H1 (cell line): Measurements from ENCODE around the gene GRIK4. TPM values are rescaled to one million over a fixed set of nuclear protein-coding genes. Genes with fewer than 3 reads are reported as not detected.

ENCODE experiments used
- ASH2L ChIP-seq: fragments of 200-600, 300-600 bp; sonication (generic); IDR thresholded peaks from one replicate; pipeline ENCODE4 v1.7.1; 2017; ENCODE audit warnings: low read length
- BCL11A ChIP-seq, 2 experiments: IDR thresholded peaks; one replicate each; pipeline ENCODE4 v1.6.1; 2011; ENCODE audit warnings: low read depth in 2 of 2, low read length in 2 of 2, mild to moderate bottlenecking in 2 of 2
- CBX8 ChIP-seq: fragments of 300-800, 300-1000 bp; sonication (generic); IDR thresholded peaks from 2 replicates; pipeline ENCODE4 v1.7.1; 2016; ENCODE audit warnings: low read depth, low read length, borderline replicate concordance
- CEBPB ChIP-seq: IDR thresholded peaks from 2 replicates; pipeline ENCODE4 v1.6.1; 2012; ENCODE audit warnings: low read depth, low read length
- CTBP2 ChIP-seq: IDR thresholded peaks from 2 replicates; pipeline ENCODE4 v1.7.0; 2011; ENCODE audit warnings: borderline replicate concordance, mild to moderate bottlenecking, moderate library complexity, mixed read lengths, low read length; ENCODE audit not compliant: insufficient read depth, insufficient read length
- EGR1 ChIP-seq: IDR thresholded peaks from 2 replicates; pipeline ENCODE4 v1.6.1; 2011; ENCODE audit warnings: low read depth, low read length, borderline replicate concordance
- EZH2 ChIP-seq: fragments of 200-600 bp; sonication (generic); IDR thresholded peaks from 2 replicates; pipeline ENCODE4 v1.7.1; 2012; ENCODE audit warnings: low read depth, mild to moderate bottlenecking, moderate library complexity, low read length, inconsistent platforms; ENCODE audit not compliant: severe bottlenecking
- HDAC2 ChIP-seq, 2 experiments: fragments of 300-600 bp in 1 of 2; sonication (generic) in 1 of 2; IDR thresholded peaks; 2 replicates each; pipeline ENCODE4 v1.6.1; 2011 to 2012; ENCODE audit warnings: low read depth in 2 of 2, low read length in 2 of 2, mild to moderate bottlenecking in 2 of 2, moderate library complexity in 2 of 2, borderline replicate concordance in 1 of 2, inconsistent platforms in 1 of 2
- JUND ChIP-seq: IDR thresholded peaks from 2 replicates; pipeline ENCODE4 v1.6.1; 2011; ENCODE audit warnings: mild to moderate bottlenecking, improper control_type of control experiment, low read length
- MAFK ChIP-seq: IDR thresholded peaks from 2 replicates; pipeline ENCODE4 v1.6.1; 2012; ENCODE audit warnings: low read depth, mild to moderate bottlenecking, improper control_type of control experiment, low read length
- POLR2A ChIP-seq, 2 experiments: IDR thresholded peaks; 1 replicate in 1 of 2; 2 replicates in 1 of 2; pipeline ENCODE4 v1.6.1; 2011; ENCODE audit warnings: low read depth in 2 of 2, low read length in 2 of 2, mild to moderate bottlenecking in 2 of 2; ENCODE audit errors: control extremely low read depth in 1 of 2
- POU5F1 ChIP-seq: IDR thresholded peaks from 2 replicates; pipeline ENCODE4 v1.6.1; 2011; ENCODE audit warnings: low read depth, mild to moderate bottlenecking, low read length, moderate library complexity
- RAD21 ChIP-seq, 2 experiments: IDR thresholded peaks in 1 of 2; conservative IDR thresholded peaks in 1 of 2; 2 replicates each; pipeline ENCODE4 v1.6.1; 2011; ENCODE audit warnings: low read depth in 2 of 2, low read length in 2 of 2, improper control_type of control experiment in 1 of 2, inconsistent platforms in 1 of 2, mild to moderate bottlenecking in 1 of 2, moderate library complexity in 1 of 2
- RFX5 ChIP-seq: IDR thresholded peaks from 2 replicates; pipeline ENCODE4 v1.6.1; 2011; ENCODE audit warnings: low read depth, low read length, improper control_type of control experiment, borderline replicate concordance
- RXRA ChIP-seq: IDR thresholded peaks from 2 replicates; pipeline ENCODE4 v1.6.1; 2011; ENCODE audit warnings: low read depth, mild to moderate bottlenecking, low read length, moderate library complexity; ENCODE audit not compliant: insufficient read depth
- SP2 ChIP-seq: IDR thresholded peaks from 2 replicates; pipeline ENCODE4 v1.6.1; 2012; ENCODE audit warnings: mild to moderate bottlenecking, low read length, inconsistent platforms
- TCF12 ChIP-seq: IDR thresholded peaks from 2 replicates; pipeline ENCODE4 v1.6.1; 2011; ENCODE audit warnings: low read depth, mild to moderate bottlenecking, low read length
- YY1 ChIP-seq: IDR thresholded peaks from 2 replicates; pipeline ENCODE4 v1.6.1; 2011; ENCODE audit warnings: low read depth, mild to moderate bottlenecking, low read length
- polyA plus RNA-seq, 7 experiments: library from polyadenylated mRNA; depleted of rRNA in 3 of 7; stranded (reverse) in 5 of 7; unstranded in 2 of 7; fragments of >200 nt in 5 of 7; fragments of 200-250 nt in 2 of 7; gene quantifications; 1 replicate in 5 of 7; 2 replicates in 1 of 7; 4 replicates in 1 of 7; pipeline versions ENCODE4 v1.2.1 to v1.2.3, GENCODE V29; 2011 to 2013; ENCODE audit warnings: missing spikeins in 2 of 7, mixed read lengths in 2 of 7
- total RNA-seq: library from RNA; stranded (reverse); fragmentation: NEBNext Ultra II Directional; extraction: Animal tissue kit (Norgen Biotek cat#: 25700); gene quantifications from 2 replicates; pipeline ENCODE4 v1.2.1, GENCODE V29; 2021
- TF ChIP-seq, protein P1 (sequence below): IDR thresholded peaks from 2 replicates; pipeline ENCODE4 v1.6.1; 2012; ENCODE audit warnings: inconsistent platforms
- TF ChIP-seq, protein P2 (sequence below), 3 experiments: IDR thresholded peaks; 1 replicate in 2 of 3; 2 replicates in 1 of 3; pipeline versions ENCODE4 v1.5.1 to v1.6.1; 2011; ENCODE audit warnings: low read length in 3 of 3, mild to moderate bottlenecking in 3 of 3, inconsistent platforms in 2 of 3, low read depth in 1 of 3, moderate library complexity in 1 of 3; ENCODE audit not compliant: insufficient read depth in 1 of 3; ENCODE audit errors: control extremely low read depth in 1 of 3
- TF ChIP-seq, protein P3 (sequence below): IDR thresholded peaks from 2 replicates; pipeline ENCODE4 v1.6.1; 2012; ENCODE audit warnings: low read length, inconsistent platforms

The GRIK4 gene
- total and polyA plus RNA-seq, 2 of the 8 experiments (the other 6 are each of a cell fraction or from before 2014, with no cell fraction given), result 1.2 to 2.9 TPM

DNA sequence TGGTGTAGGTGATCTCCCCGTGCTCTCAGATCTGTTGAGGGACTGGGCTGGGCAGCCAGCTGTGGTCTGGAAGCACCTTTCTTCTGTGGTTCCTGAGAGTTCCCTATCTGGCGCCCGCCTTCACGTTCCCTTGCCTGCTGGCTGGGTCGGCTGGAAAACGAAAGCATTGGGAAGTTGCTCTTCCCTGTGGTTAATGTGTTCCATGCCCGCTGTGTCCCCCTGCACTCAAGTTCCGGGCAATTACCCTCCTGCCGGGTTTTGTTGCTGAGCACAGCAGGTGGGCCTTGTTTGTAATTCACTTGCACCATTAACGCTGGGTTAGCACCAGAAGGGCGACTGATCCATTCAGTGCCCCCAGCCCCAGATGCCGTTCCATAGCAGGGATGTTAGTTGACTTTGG is 134.1 kb downstream of the GRIK4 start (continued):
- TF ChIP-seq, protein P1, sequence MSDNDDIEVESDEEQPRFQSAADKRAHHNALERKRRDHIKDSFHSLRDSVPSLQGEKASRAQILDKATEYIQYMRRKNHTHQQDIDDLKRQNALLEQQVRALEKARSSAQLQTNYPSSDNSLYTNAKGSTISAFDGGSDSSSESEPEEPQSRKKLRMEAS, result peak; percentile 64
- TF ChIP-seq EGR1 (peak; percentile 84), CBX8 (no peak), EZH2 (peak; percentile 25), POU5F1 (0 out of 2 replicates have a peak, but pooled peaks have one; percentile 59), TCF12 (peak; percentile 95), RFX5 (no peak), BCL11A (IDR thresholded peaks at IDR 0.05; ENCODE audit: low read depth in 2 of 2, low read length in 2 of 2) (peak; percentile 98 to 100), RXRA (peak; percentile 94), JUND (no peak), YY1 (0 out of 2 replicates have a peak, but pooled peaks have one; percentile 64), CEBPB (no peak), POLR2A (IDR thresholded peaks at IDR 0.05; ENCODE audit: control extremely low read depth in 1 of 2, low read depth in 2 of 2, low read length in 2 of 2) (no peak), RAD21 (IDR thresholded peaks at IDR 0.05 in 1 of 2, conservative IDR thresholded peaks at IDR 0.05 in 1 of 2; ENCODE audit: low read depth in 2 of 2, low read length in 2 of 2) (peak in 1 of 2 experiments; percentile 26; a peak in 2 of 4 replicates), HDAC2 (IDR thresholded peaks at IDR 0.05; ENCODE audit: borderline replicate concordance in 1 of 2, low read depth in 2 of 2, low read length in 2 of 2) (peak; percentile 97 to 100; a peak in 3 of 4 replicates), MAFK (no peak), ASH2L (no peak), CTBP2 (peak; percentile 99), SP2 (no peak)
- TF ChIP-seq, protein P2, sequence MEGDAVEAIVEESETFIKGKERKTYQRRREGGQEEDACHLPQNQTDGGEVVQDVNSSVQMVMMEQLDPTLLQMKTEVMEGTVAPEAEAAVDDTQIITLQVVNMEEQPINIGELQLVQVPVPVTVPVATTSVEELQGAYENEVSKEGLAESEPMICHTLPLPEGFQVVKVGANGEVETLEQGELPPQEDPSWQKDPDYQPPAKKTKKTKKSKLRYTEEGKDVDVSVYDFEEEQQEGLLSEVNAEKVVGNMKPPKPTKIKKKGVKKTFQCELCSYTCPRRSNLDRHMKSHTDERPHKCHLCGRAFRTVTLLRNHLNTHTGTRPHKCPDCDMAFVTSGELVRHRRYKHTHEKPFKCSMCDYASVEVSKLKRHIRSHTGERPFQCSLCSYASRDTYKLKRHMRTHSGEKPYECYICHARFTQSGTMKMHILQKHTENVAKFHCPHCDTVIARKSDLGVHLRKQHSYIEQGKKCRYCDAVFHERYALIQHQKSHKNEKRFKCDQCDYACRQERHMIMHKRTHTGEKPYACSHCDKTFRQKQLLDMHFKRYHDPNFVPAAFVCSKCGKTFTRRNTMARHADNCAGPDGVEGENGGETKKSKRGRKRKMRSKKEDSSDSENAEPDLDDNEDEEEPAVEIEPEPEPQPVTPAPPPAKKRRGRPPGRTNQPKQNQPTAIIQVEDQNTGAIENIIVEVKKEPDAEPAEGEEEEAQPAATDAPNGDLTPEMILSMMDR (IDR thresholded peaks at IDR 0.05; ENCODE audit: control extremely low read depth in 1 of 3, insufficient read depth in 1 of 3, low read depth in 1 of 3, low read length in 3 of 3), result no peak
- TF ChIP-seq, protein P3, sequence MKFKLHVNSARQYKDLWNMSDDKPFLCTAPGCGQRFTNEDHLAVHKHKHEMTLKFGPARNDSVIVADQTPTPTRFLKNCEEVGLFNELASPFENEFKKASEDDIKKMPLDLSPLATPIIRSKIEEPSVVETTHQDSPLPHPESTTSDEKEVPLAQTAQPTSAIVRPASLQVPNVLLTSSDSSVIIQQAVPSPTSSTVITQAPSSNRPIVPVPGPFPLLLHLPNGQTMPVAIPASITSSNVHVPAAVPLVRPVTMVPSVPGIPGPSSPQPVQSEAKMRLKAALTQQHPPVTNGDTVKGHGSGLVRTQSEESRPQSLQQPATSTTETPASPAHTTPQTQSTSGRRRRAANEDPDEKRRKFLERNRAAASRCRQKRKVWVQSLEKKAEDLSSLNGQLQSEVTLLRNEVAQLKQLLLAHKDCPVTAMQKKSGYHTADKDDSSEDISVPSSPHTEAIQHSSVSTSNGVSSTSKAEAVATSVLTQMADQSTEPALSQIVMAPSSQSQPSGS, result peak; percentile 83; the same call in 1 of the 2 replicates
